ENCODE results near the gene GMDS. TPM values are rescaled to one million over a fixed set of nuclear protein-coding genes. Genes with fewer than 3 reads are reported as not detected.

Gene GMDS
- polyA plus RNA-seq, 1 donor (not counting 4 experiments of a cell fraction or from before 2014, with no cell fraction given): 22.1 TPM

GRCh38 chr6:2029130-2029794 lies 216.1 kb downstream of the GMDS start:
- Histone ChIP-seq H3K4me1 (ENCODE audit: control insufficient read depth, extremely low read depth, insufficient read depth, low read length) (no peaks in the 10 kb centered on the region), H3K9ac (ENCODE audit: control insufficient read depth, extremely low read depth, insufficient read depth, low read length) (no peak overlapping the region), H3K27me3 (ENCODE audit: control insufficient read depth, extremely low read depth, insufficient read depth, low read length) (no peaks in the 10 kb centered on the region), H3K4me3 (ENCODE audit: control insufficient read depth in 2 of 3, extremely low read depth in 1 of 3, insufficient read depth in 2 of 3, low read depth in 1 of 3, low read length in 3 of 3) (no peak overlapping the region), H4K20me1 (ENCODE audit: control insufficient read depth, extremely low read depth, insufficient read depth, low read length) (no peaks in the 10 kb centered on the region), H3K79me2 (ENCODE audit: control insufficient read depth, insufficient read depth, low read length) (no peaks in the 10 kb centered on the region), H2AFZ (ENCODE audit: control insufficient read depth, low read length) (no peak overlapping the region), H3K9me3 (ENCODE audit: control insufficient read depth, low read depth, low read length) (no peaks in the 10 kb centered on the region), H3K4me2 (ENCODE audit: control insufficient read depth, extremely low read depth, insufficient read depth, low read depth, low read length) (no peak overlapping the region), H3K36me3 (ENCODE audit: control insufficient read depth in 2 of 2, extremely low read depth in 1 of 2, insufficient read depth in 2 of 2, low read length in 2 of 2) (no peaks in the 10 kb centered on the region), H3K27ac (ENCODE audit: control insufficient read depth, insufficient read depth, low read length) (no peak overlapping the region), H3K9me1 (ENCODE audit: control insufficient read depth, extremely low read depth, insufficient read depth, low read length) (no peaks in the 10 kb centered on the region)
- TF ChIP-seq CTCF (optimal IDR thresholded peaks at IDR 0.05 in 1 of 3, IDR thresholded peaks at IDR 0.05 in 1 of 3, conservative IDR thresholded peaks at IDR 0.05 in 1 of 3; ENCODE audit: extremely low read depth in 1 of 3, insufficient read depth in 2 of 3, low read length in 3 of 3): no peak
- no peak for TF ChIP-seq EZH2 (IDR thresholded peaks at IDR 0.05; ENCODE audit: low read length)
- FAIRE-seq (no peak), DNase-seq (ENCODE audit: low read depth, low spot score) (no peak)
- dilution Hi-C loops (cut with MboI; ENCODE audit: extremely low pct_ligation_motif_present, low sequenced_read_pairs): no loop called here

- no peak overlapping the region for H3K27ac ChIP-seq (ENCODE audit: control insufficient read depth, insufficient read depth, low read length)
- FAIRE-seq (no peak), DNase-seq (ENCODE audit: low read depth, low spot score) (no peak)
- H3K27me3 ChIP-seq (ENCODE audit: control insufficient read depth, extremely low read depth, insufficient read depth, low read length): no peaks in the 10 kb centered on the region
- no peak overlapping the region for H2AFZ ChIP-seq (ENCODE audit: control insufficient read depth, low read length)
- H3K9me3 ChIP-seq (ENCODE audit: control insufficient read depth, low read depth, low read length): no peaks in the 10 kb centered on the region
- TF ChIP-seq CTCF (optimal IDR thresholded peaks at IDR 0.05 in 1 of 3, IDR thresholded peaks at IDR 0.05 in 1 of 3, conservative IDR thresholded peaks at IDR 0.05 in 1 of 3; ENCODE audit: extremely low read depth in 1 of 3, insufficient read depth in 2 of 3, low read length in 3 of 3) (no peak), EZH2 (IDR thresholded peaks at IDR 0.05; ENCODE audit: low read length) (no peak)
- no peak overlapping the region for H3K9ac ChIP-seq (ENCODE audit: control insufficient read depth, extremely low read depth, insufficient read depth, low read length)
- dilution Hi-C loops (cut with MboI; ENCODE audit: extremely low pct_ligation_motif_present, low sequenced_read_pairs): no loop called here
- H3K4me1 ChIP-seq (ENCODE audit: control insufficient read depth, extremely low read depth, insufficient read depth, low read length): no peaks in the 10 kb centered on the region
- H3K36me3 ChIP-seq (ENCODE audit: control insufficient read depth in 2 of 2, extremely low read depth in 1 of 2, insufficient read depth in 2 of 2, low read length in 2 of 2): no peaks in the 10 kb centered on the region
- H3K4me2 ChIP-seq (ENCODE audit: control insufficient read depth, extremely low read depth, insufficient read depth, low read depth, low read length): no peak overlapping the region
- no peaks in the 10 kb centered on the region for H3K9me1 ChIP-seq (ENCODE audit: control insufficient read depth, extremely low read depth, insufficient read depth, low read length)
- H4K20me1 ChIP-seq (ENCODE audit: control insufficient read depth, extremely low read depth, insufficient read depth, low read length): no peaks in the 10 kb centered on the region
- no peak overlapping the region for H3K4me3 ChIP-seq (ENCODE audit: control insufficient read depth in 2 of 3, extremely low read depth in 1 of 3, insufficient read depth in 2 of 3, low read depth in 1 of 3, low read length in 3 of 3)
- no peaks in the 10 kb centered on the region for H3K79me2 ChIP-seq (ENCODE audit: control insufficient read depth, insufficient read depth, low read length)
Observed at GRCh38 chr6:2028457-2029038, 216.9 kb downstream of the GMDS start.

Measured in keratinocyte (primary cell).